ENCODE measurements around the gene GNB1.

The GNB1 gene

DNA sequence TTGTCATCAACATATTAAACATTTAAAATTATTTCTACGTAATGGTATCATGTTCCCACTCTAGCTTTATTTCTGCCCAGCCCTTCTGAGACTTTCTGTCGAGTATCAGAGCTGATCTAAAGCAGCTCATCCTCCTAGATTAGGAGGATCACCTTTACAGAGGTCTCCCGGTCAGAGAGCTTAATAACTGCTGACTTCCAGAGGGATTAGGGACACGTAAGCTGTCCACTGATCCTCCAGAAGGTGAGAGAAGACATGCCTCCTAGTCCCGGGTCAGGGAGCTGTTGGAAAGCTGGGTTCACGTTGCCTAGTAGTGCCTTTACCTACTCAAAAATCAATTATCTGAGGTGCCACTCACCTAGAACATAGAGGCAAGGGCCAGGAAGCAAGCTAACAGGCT lies 81.4 kb downstream of the GNB1 start:
- ATAC-seq (ENCODE audit: low read depth) (no peak), DNase-seq (ENCODE audit: low spot score) (no peak)
- H3K9me3 ChIP-seq (ENCODE audit: severe bottlenecking) = no peaks in the 10 kb centered on the region
- H3K4me1 ChIP-seq (ENCODE audit: insufficient read depth, poor library complexity, severe bottlenecking) = no peaks in the 10 kb centered on the region
- peaks cover 87% of the 10 kb centered on the region for H3K36me3 ChIP-seq (ENCODE audit: low read depth)
- no peak overlapping the region for H3K4me3 ChIP-seq (ENCODE audit: severe bottlenecking)
- no peak overlapping the region for H3K27ac ChIP-seq (ENCODE audit: poor library complexity, severe bottlenecking)
- no peaks in the 10 kb centered on the region for H3K27me3 ChIP-seq (ENCODE audit: insufficient read depth, poor library complexity, severe bottlenecking)
- TF ChIP-seq, protein P1, sequence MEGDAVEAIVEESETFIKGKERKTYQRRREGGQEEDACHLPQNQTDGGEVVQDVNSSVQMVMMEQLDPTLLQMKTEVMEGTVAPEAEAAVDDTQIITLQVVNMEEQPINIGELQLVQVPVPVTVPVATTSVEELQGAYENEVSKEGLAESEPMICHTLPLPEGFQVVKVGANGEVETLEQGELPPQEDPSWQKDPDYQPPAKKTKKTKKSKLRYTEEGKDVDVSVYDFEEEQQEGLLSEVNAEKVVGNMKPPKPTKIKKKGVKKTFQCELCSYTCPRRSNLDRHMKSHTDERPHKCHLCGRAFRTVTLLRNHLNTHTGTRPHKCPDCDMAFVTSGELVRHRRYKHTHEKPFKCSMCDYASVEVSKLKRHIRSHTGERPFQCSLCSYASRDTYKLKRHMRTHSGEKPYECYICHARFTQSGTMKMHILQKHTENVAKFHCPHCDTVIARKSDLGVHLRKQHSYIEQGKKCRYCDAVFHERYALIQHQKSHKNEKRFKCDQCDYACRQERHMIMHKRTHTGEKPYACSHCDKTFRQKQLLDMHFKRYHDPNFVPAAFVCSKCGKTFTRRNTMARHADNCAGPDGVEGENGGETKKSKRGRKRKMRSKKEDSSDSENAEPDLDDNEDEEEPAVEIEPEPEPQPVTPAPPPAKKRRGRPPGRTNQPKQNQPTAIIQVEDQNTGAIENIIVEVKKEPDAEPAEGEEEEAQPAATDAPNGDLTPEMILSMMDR (IDR thresholded peaks at IDR 0.05; ENCODE audit: poor library complexity, severe bottlenecking) = no peak

DNA sequence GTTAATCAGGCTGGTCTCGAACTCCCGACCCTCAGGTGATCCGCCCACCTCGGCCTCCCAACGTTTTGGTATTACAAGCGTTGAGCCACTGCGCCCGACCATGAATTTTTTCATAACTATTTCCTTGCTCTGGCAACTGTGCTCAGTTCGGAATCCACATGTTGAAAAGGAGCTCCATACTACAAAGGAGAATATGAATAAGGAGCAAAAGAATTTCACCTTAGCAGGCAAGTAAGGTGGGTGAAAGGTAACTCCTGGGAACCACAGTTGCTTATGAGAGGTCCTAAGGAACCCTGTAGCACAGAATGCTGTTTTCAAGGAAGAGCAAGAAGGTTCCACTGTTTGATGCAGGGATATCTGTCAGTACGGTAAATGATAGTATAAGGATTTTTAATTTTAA lies 82.7 kb downstream of the GNB1 start:
- ATAC-seq (ENCODE audit: low read depth) (no peak), DNase-seq (ENCODE audit: low spot score) (no peak)
- H3K27ac ChIP-seq (ENCODE audit: poor library complexity, severe bottlenecking) = no peak overlapping the region
- H3K27me3 ChIP-seq (ENCODE audit: insufficient read depth, poor library complexity, severe bottlenecking) = no peaks in the 10 kb centered on the region
- H3K36me3 ChIP-seq (ENCODE audit: low read depth) = peaks cover 87% of the 10 kb centered on the region
- no peaks in the 10 kb centered on the region for H3K4me1 ChIP-seq (ENCODE audit: insufficient read depth, poor library complexity, severe bottlenecking)
- H3K4me3 ChIP-seq (ENCODE audit: severe bottlenecking) = no peak overlapping the region
- H3K9me3 ChIP-seq (ENCODE audit: severe bottlenecking) = no peaks in the 10 kb centered on the region
- TF ChIP-seq, protein P1 (IDR thresholded peaks at IDR 0.05; ENCODE audit: poor library complexity, severe bottlenecking) = no peak

DNA sequence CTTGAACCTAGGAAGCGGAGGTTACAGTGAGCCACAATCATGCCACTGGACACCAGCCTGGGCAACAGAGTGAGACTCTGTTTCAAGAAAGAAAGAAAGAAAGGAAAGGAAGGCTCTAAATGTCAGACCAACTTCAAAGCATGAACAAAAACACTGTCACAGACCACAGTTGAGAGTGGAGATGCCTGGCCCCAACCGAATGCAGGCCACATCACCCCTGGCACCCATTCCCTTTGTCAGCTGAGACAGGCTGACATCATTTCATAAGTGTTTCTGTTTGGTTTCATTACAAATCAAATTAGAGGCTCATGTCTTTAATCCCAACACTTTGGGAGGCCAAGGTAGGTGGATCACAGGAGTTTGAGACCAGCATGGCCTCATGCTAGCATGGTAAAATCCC lies 84.0 kb downstream of the GNB1 start:
- DNase-seq (ENCODE audit: low spot score) (no peak), ATAC-seq (ENCODE audit: low read depth) (no peak)
- Histone ChIP-seq H3K4me1 (ENCODE audit: insufficient read depth, poor library complexity, severe bottlenecking) (no peaks in the 10 kb centered on the region), H3K27me3 (ENCODE audit: insufficient read depth, poor library complexity, severe bottlenecking) (no peaks in the 10 kb centered on the region), H3K9me3 (ENCODE audit: severe bottlenecking) (no peaks in the 10 kb centered on the region), H3K36me3 (ENCODE audit: low read depth) (peaks cover 91% of the 10 kb centered on the region), H3K4me3 (ENCODE audit: severe bottlenecking) (no peak overlapping the region), H3K27ac (ENCODE audit: poor library complexity, severe bottlenecking) (no peak overlapping the region)
- TF ChIP-seq, protein P1 (IDR thresholded peaks at IDR 0.05; ENCODE audit: poor library complexity, severe bottlenecking) = no peak

DNA sequence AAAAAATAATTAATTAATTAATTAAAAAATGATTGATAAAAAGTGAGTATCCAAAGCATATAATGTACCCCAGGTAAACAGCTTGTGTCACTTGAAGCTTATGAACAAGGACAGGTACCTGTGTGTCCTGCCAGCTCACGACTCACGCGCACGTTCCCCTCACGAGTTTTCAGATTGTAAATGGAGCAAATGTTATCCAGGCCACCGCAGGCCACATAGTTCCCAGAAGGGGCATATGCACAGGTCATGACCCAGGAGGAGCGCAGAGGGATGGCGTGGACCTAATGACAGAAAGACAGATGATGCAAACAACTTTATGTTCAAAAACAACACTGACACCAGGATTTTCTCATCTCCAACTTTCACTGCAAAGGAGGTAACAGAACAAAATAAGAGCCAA lies 86.6 kb downstream of the GNB1 start:
- ATAC-seq (ENCODE audit: low read depth) (no peak), DNase-seq (ENCODE audit: low spot score) (no peak)
- H3K36me3 ChIP-seq (ENCODE audit: low read depth) = peaks cover 93% of the 10 kb centered on the region
- TF ChIP-seq, protein P1 (IDR thresholded peaks at IDR 0.05; ENCODE audit: poor library complexity, severe bottlenecking) = no peak
- no peaks in the 10 kb centered on the region for H3K27me3 ChIP-seq (ENCODE audit: insufficient read depth, poor library complexity, severe bottlenecking)
- no peaks in the 10 kb centered on the region for H3K9me3 ChIP-seq (ENCODE audit: severe bottlenecking)
- H3K27ac ChIP-seq (ENCODE audit: poor library complexity, severe bottlenecking) = no peak overlapping the region
- no peak overlapping the region for H3K4me3 ChIP-seq (ENCODE audit: severe bottlenecking)
- no peaks in the 10 kb centered on the region for H3K4me1 ChIP-seq (ENCODE audit: insufficient read depth, poor library complexity, severe bottlenecking)

DNA sequence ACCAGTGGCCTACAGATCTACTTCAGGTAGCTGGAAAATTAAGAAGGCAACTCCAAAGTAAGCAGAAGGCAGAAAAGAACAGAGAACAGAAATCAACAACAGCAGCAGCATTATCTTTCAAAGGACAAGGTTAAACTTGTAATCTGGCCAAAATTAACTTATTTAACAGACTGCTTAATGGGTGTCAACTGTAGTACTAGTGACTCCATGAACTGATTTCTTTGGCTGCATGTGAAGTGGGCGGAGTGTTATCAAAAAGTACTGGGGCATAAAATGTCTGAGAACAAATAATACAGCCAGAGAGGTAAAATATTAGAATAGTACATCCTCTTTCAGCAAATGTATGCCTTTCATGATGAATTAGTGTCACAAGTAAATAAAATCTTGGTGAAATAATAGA lies 88.0 kb downstream of the GNB1 start:
- no peaks in the 10 kb centered on the region for H3K9me3 ChIP-seq (ENCODE audit: severe bottlenecking)
- DNase-seq (ENCODE audit: low spot score) (no peak), ATAC-seq (ENCODE audit: low read depth) (no peak)
- H3K4me1 ChIP-seq (ENCODE audit: insufficient read depth, poor library complexity, severe bottlenecking) = no peaks in the 10 kb centered on the region
- H3K4me3 ChIP-seq (ENCODE audit: severe bottlenecking) = no peak overlapping the region
- no peak overlapping the region for H3K27ac ChIP-seq (ENCODE audit: poor library complexity, severe bottlenecking)
- H3K27me3 ChIP-seq (ENCODE audit: insufficient read depth, poor library complexity, severe bottlenecking) = no peaks in the 10 kb centered on the region
- H3K36me3 ChIP-seq (ENCODE audit: low read depth) = peaks cover 95% of the 10 kb centered on the region
- TF ChIP-seq, protein P1 (IDR thresholded peaks at IDR 0.05; ENCODE audit: poor library complexity, severe bottlenecking) = no peak

Measured in RWPE2 (cell line).